HG03139 (cell line): ENCODE results near the gene TRAF3.
"Not testable (repeated sequence)": the region's sequence is repeated elsewhere in the genome, so short reads cannot be mapped to it uniquely, and the experiment has no call there.

Source experiments
- ATAC-seq: cut with Tn5 transposase; IDR thresholded peaks from one replicate; pipeline ENCODE4 v1.9.1; 2021; ENCODE audit not compliant: unreplicated experiment

TRAF3 gene

DNA sequence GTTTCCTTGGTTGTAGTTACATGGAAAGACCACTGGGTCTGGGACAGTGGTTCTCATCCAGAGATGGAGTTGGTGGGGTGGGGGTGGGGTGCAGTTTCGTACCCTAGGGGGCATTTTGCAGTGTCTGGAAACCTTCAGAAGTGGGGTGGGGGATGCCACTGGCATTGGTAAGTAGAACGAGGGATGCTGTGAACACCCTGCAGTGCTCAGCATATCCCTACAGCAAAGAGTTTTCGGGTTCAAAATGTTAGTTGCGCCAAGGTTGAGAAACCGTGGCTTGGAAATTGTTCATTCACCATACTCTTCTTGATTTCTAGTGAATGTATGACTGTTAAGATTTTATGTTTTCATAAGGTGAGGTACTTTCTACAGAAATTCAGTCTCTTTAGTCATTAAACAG is 28.7 kb downstream of the TRAF3 start:
- ATAC-seq: no peak

DNA sequence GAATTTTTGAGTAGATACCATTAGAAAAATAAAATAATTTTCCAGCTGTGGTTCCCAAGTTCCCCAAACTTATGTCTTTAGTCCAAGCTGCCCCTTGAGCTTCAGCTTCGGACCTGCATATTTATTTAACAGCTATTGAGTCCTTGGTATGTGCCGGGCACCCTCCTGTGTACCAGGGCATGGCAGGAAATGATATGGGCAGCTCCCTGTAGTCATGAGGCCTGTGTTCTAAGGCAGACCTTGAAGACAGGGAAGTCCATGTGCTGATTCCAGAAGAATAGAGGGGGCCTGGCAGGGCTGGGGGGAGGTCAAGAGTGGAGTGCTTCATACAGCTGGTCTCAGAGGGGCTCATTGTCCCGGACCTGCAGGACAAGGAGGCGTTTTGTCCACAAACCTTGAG is 29.2 kb downstream of the TRAF3 start:
- ATAC-seq: no peak

DNA sequence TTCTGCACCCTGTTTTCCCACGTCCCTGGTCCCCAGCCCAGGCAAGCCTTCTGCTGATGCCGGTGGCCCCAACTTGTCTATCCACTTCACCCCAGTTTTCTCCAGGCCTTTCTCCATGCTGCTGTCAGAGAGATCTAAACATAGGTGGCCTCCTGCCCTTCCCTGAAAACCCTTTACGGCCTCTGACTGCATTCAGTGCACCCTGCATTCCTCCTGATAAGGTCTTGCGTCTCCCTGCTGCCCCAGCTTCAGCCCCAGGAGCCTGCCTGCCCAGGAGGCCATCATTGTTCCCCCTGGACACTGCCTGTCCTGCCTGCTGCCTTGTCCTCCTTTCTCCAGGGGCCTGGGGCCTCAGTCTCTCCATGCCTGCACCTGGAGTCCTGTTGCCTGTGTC is 29.8 kb downstream of the TRAF3 start:
- no peak for ATAC-seq

DNA sequence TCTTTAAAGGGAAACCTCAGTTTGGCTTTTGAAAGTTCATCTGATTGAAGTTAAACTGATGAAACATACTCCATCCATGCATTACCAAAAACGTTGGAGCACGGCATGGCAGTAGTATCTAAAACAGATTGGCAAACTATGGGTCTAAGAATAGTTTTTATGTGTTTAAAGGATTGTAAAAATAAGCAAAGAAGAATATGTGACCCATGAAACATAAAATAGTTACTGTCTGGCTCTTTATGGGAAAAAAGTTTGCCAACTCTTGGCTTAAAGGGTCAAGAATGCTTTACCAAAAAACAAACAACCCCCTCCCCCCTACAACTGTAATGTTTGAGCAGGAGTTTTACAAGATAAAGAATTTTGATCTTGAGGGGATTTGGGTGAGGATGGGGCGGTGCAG is 32.6 kb downstream of the TRAF3 start:
- no peak for ATAC-seq

DNA sequence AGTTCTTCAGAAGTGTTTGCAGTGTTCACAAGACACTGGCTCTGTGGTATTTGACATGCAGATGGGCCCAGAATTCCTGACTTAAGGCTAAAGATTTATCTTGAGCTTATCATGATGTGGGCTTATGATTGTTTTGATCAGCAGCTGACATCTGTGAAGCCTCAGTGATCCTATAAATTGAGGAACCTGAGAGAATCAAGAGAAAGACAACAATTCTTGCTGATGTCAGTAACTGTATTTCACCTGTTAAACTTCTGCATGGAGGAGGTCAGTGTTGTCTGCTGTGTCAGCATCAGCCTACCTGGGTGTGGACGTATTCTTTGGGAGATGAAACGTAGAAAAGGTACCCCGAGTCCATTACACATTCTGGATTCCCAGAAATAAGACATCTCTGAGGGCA is 33.3 kb downstream of the TRAF3 start:
- ATAC-seq: no peak

DNA sequence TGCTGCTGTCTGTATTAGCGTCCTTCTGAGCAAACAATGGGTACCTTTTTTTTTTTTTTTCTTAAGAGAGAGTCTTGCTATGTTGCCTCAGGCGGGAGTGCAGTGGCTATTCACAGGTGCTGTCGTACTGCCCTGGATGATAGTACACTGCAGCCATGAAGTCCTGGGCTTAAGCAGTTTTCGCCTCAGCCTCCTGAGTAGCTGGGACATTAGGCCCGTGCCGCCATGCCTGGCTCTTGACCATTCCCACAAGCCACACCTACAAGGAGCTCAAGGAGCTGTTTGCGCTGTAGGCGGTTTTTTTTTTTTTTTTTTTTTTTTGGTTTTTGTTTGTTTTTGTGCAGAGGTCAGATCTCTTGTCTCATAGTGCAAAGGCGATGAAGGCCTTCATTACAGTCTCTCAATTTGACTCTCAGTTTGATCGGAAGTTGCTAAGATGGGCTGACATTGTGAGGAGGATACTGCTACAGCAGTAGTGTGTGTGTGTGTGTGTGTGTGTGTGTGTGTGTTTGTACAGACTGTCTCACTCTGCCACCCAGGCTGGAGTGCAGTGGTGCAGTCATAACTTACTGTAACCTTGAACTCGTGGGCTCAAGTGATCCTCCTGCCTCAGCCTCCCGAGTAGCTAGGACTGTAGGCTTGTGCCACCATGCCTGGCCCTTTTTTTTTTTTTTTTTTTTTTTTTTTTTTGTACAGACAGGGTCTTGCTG is 34.2 kb downstream of the TRAF3 start:
- no peak for ATAC-seq

DNA sequence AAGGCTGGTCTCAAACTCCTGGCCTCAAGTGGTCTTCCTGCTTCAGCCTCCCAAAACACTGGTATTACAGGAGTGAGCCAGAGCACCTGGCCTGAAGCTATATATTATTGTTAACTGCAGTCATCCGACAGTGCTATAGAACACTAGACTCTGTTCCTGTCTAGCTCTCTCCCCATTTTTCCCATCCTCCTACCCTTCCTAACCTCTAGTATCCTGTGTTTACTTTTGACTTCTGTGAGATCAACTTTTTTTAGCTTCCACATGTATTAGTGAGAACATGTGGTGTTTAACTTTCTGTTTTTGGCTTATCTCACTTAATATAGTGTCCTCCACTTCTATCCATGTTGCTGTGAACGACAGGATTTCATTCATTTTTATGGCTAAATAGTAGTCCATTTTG is 34.7 kb downstream of the TRAF3 start:
- no peak for ATAC-seq

DNA sequence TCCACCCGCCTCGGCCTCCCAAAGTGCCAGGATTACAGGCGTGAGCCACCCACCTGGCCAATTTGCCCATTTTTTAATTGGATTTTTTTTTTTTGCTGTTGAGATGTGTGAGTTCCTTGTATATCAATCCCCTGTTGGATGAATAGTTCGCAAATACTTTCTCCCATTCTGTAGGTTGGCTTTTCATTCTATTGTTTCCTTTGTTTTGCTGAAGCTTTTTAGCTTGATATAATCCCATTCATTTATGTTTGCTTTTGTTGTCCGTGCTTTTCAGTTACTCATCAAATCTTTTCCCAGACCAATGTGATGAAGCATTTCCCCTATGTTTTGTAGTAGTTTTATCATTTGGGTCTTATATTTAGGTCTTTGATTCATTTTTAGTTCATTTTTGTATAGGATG is 36.4 kb downstream of the TRAF3 start:
- no peak for ATAC-seq

DNA sequence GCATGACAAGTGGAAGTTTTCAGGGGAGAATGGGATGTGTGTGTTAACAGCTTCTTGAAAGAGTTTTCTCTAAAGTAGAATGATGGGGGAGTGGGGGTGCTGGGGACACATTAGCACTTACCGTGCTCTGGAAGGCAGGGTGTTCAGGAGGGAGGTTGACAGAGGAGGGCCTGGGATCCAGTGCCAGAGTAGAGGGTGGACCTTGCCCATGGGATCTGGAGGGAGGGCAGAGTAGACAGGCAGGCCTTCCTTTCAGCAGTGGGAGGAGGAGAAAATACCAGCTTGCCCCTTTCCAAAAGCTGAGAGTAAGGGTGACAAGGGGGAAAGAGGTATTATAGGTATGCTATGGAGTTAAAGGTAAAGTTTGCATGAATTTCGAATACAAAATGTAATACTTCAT is 40.1 kb downstream of the TRAF3 start:
- no peak for ATAC-seq

DNA sequence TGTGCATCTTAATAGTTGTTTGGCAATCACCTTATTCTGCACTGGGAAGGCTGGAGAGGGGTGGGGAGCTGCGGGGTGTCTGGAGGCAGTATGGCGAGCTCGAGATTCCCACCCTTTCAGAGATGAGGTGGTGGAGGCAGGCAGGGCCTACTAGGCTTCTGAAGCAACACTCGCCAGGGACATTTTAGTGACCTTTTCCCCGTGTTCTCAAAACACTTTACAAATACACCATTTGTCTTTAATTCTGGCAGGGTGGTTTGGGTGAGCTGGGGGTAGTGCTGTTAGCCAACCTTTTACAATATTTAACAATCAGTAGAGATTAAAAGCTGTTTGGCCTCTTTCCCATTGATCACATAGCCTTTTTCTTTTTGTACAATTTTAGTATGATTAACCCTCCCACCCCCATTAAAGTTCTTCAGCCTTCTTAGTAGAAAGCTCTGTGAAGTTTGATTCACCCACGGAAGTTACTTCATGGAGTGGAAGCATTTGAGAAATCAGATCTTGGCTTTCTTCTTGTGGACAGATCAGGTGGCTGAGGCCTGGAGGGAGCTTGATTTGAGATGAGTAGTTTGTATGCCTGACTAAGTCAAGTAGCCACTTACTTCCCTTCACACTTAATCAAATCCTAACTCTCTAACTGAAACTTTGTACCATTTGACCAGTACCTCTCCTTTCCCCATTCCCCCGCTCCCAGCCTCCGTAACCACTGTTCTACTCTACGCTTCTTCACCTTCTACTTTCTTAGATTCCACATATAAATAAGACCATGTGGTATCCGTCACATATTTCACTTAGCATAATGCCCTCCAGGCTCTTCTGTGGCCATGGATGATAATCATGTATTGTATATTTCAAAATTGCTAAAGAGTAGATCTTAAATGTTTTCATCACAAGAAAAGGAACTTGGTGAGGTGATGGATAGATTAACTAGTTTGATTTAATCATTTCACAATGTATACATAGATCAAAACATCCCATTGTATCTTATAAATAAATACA is 41.0 kb downstream of the TRAF3 start:
- no peak for ATAC-seq

DNA sequence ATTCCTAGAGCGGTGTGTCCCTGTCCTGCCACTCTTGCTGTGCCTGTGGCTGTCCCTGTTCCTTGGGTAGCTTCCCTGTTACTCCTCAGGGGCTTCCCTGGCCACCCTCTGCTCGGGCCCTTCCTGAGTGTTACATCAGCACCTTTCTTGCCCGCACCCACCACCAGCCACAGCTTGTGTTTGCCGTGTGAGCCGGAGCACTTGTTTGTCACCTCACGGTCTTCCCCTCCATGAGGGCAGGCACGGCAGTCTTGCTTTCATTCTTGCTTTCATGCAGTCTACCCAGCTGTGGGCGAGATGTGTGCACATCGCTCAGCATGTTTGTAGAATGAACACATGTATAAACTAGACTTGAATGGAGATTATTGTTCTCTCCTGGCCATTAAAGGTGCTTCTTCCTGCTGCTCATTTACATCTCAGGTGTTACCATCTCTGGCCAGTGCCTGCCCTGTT is 42.0 kb downstream of the TRAF3 start:
- peak; percentile 56 for ATAC-seq

DNA sequence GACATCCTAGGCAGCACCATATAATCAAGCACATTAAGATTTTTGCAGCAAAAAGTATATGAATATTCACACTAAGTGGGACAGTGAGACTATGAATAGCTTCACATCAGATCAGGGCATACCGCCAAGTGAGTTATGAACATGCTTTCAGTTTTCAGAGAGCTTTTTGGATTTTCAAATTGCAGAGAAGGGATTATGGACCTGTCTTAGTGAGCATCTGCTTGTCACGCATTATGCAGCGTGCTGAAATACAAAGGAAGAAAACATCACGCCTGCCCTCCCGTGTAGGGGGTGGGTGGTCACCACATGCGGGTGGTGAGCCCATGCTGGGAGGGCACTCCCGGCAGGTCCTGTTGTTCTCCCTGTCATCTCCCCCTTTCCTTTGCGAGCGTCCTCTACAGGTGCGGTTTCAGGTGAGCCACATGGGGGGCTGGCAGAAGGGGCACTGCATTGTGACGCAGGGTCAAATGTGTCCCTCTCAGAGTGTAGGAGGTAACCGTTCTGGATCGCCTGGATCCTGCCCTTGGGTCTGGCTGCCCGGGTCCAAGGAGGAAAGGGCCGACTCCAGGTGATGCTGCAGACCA is 42.6 kb downstream of the TRAF3 start:
- peak; percentile 2 for ATAC-seq

DNA sequence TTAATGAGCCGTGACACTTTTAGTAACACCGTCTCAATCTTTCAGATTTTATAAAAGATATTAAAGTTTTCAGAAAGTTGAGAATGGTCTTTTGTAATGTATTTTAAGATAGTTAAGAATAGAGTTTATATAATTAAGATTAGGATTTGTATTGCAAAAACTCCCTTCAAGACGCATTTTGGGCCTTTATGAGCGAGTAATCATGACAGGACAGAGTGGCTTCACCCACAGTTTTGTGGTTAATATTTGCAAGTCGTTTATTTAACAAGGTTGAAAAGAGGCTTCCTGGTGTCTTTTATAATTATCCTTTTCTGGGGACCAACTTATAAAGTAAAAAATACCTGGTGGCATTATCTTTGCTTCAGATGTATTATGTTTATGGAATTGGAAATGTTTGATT is 44.0 kb downstream of the TRAF3 start:
- ATAC-seq: no peak

DNA sequence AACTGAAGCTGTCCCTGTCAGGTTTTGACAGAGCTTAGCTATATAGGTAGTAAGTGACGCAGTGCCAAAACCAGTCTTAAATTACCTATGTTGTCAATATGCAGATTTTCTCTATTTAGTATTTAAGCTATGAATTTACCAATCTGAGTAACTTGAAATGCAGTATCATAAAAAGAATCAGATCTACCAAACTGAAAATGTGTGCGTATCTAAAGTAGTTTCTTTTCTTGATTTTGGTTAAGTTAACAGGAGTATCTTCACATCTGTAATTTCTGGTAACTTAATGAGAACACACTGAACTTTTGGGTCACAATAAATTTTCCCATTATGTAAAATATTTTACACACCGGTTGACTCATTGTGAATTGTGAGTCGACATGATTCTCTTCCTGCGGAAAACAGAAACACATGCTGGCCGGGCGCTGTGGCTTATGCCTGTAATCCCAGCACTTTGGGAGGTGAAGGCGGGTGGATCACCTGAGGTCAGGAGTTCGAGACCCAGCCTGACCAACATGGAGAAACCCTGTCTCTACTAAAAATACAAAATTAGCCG is 45.1 kb downstream of the TRAF3 start:
- no peak for ATAC-seq

DNA sequence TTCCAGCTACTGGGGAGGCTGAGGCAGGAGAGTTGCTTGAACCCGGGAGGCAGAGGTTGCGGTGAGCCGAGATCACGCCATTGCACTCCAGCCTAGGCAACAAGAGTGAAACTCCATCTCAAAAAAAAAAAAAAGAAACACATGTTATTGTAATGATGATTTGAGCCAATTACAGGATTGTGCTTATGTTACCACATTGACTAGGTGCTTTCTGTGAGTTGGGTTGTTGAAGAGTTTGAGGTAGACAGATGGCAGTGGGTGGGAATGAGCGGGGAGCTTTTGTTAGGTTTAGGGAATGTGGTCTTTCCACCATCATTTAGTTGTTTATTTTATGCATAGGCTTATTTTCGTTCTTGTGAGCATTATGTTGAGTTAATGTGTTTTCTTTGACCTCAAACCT is 45.6 kb downstream of the TRAF3 start:
- ATAC-seq: not testable (repeated sequence)

DNA sequence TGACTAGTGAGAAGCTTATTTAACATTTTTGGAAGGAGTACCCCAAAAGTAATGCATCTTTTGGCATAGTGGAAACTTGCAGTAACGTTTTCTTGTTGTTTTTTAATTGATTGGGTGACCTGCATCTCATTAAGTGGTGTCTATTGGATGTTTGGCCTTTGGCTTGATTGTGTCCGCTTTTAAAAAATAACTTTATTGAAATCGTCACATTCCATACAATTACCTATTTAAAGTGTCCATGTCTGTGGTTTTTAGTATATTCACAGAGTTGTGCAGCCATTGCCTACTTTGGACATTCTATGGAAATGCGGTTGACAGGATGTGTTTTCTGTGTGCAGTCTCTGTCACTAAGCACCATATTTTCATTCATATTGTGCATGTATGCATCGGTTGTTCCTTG is 46.3 kb downstream of the TRAF3 start:
- ATAC-seq: no peak

DNA sequence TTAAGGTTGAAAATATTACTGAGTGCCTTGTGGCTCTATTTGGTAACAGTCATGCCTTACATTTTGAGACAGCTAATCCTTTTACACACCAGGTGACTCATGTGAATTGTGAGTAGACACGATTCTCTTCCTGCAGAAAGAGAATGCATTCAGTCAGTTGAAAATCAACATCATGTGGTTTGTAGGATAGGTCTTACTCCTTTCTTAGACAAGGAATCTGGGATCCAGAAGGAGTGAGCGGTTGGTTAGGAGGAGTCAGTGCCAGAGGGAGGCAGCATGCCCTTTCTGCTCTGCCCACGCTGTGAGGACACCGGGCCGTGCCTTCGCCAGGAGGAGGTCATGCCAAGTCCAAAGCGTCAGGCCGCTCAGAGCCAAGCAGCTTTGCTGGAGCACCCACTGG is 47.6 kb downstream of the TRAF3 start:
- no peak for ATAC-seq

DNA sequence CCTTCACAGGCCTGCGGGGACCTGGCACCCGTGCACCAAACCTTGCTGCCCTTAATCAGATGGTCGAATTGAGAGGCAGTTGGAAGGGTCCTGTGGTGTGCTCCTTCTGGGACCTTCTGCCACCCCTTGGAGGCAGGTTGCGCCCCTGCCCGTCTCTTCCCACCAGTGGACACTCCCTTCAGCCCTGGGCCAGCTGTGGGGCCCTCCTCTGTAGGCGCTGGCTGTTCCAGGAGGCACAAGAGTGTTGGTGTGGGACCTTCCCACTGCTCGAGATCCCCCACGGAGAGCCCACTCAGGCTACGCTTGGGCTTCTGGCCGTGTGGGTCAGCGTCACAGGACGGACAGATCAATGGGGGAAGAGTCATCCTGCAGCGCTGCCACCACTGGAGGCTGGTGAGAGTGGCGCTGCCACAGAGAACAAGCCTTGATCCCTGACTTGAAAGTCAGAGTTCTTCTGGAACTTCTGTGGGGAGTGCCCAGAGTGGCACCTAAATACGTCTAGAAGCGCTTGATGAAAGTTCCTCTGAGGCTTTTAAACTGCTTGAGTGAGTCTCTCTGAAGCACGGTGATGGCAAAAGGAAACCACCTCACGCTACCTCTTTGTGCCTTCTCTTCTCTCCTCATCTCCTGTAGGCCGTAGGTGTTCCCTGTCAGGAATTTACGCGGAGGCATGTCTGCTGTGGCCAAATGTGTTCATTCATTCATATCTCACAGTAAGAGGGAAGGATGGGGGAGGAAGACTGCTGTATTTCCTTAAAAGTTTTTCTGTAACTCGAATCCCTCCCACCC is 48.3 kb downstream of the TRAF3 start:
- no peak for ATAC-seq

DNA sequence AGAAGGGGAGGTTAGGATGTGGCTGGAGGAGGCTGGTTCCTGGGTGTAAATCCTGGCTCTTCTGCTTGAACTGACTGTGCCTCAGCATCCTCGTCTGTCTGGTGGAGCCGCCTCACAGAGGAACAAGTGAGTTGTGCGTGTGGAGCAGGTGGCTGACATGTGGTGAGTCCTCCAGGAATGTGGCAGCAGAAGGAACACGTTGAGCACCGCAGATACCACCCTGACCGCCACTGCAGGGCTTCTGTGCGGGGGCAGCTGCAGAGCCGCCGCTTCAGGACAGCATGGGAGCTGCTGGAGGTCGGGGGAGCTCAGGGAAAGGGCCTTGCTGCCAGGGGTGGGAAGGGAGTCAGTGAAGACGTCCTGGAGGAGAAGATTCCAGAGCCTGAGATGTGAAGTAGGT is 48.9 kb downstream of the TRAF3 start:
- ATAC-seq: no peak

DNA sequence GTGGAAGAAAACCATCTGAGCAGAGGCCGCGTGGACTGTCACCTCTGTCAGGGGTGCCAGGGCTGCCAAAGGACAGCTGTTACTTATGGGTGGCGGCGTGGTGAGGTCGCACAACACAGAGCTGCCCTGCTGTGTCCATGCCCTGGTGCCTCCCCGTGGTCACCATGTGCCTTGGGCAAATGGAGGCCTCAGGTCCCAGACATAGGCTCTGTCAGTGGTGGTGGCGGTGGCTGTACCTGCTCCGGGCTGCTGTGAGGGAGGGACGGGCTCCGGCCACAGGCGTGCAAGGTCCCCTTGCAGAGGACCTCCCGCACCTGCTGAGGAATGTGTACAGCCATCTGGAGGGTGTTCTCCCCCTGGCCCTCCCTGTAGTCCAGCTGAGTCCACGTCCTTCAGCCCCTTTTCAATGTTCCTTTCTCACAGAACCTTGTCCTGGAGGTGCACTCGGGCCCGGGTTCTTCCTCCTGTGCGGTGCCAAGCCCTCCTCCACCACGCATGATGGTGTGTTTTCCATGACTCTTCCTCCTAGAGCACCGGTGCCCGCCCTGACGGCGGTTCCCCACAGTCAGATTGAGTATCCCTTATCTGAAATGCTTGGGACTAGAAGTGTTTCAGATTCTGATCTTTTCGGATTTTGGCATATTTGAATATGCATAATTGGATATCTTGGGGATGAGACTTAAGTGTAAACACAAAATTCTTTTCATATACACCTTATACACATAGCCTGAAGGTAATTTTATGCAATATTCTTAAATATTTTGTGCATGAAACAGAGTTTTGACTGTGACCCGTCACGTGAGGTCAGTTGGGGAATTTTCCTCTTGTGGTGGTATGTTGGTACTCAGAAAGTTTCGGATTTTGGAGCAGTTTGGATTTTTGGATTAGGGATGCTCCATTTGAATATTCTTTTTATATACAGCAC is 49.8 kb downstream of the TRAF3 start:
- ATAC-seq: no peak
